ENCODE data around the gene EZR.

DNA sequence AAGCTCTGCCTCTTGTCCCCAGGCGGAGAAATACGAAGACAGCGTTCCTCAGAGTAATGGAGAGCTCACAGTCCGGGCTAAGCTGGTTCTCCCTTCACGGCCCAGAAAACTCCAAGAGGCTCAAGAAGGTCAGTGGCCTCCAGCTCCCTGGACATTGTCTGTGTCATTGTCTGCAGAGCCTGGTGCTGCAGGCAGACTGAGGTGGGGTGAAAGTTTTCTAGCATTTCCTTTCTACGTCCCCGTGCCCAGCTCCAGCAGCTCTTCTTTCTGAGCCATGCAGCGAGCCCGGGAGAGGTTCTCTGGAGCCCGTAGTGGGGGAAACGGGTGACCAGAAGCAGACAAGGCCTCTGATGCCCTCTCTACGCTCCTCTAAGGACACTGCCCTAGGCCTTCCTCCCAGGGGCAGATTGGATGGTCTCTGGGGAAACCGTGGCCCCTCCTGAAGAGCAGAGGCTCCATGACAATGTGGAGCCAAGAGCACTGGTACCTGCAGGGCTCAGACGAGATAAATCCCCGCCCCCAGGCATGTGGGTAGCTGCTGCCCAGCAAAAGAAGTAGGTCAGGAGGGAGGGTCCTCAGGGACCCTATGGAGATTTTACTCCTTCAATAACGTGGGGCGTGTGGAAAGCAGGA is 58.4 kb downstream of the EZR start:
- TF ChIP-seq GATA2 (IDR thresholded peaks at IDR 0.05; ENCODE audit: low read depth, low read length) (no peak), GATA3 (IDR thresholded peaks at IDR 0.05; ENCODE audit: low read depth, low read length) (no peak)

Data from SH-SY5Y (cell line).